BE2C (cell line): Measurements from ENCODE around the gene PBX3.
A peak's percentile ranks its signal among the peaks of the same experiment; 100 is the strongest.

ENCODE experiments used
- DNase-seq: peaks from one replicate; pipeline ENCODE4 v3.0.0-alpha.2; 2020
- H3K27me3 ChIP-seq: fragments of 250-450 bp; sonication (Bioruptor Pico); 2 replicates; pipeline ENCODE4 v1.5.1; 2020; ENCODE audit warnings: mild to moderate bottlenecking
- H3K36me3 ChIP-seq: fragments of 250-450 bp; sonication (Bioruptor Pico); 2 replicates; pipeline ENCODE4 v1.5.1; 2020; ENCODE audit warnings: mild to moderate bottlenecking
- H3K4me1 ChIP-seq: fragments of 250-450 bp; sonication (Bioruptor Pico); 2 replicates; pipeline ENCODE4 v1.5.1; 2020
- H3K4me3 ChIP-seq: 2 replicates; pipeline ENCODE4 v1.5.1; 2011; ENCODE audit warnings: low read depth, low read length
- H3K9me3 ChIP-seq: fragments of 250-450 bp; sonication (Bioruptor Pico); 2 replicates; pipeline ENCODE4 v1.5.1; 2020
- CTCF ChIP-seq: IDR thresholded peaks from 2 replicates; pipeline ENCODE4 v1.5.1; 2012; ENCODE audit warnings: mild to moderate bottlenecking, low read depth, low read length

Gene PBX3

GRCh38 chr9:125843646-125844045, 96.5 kb downstream of the PBX3 start:
- Histone ChIP-seq H3K4me3 (peak overlapping the region; percentile 26), H3K27me3 (no peaks in the 10 kb centered on the region), H3K36me3 (no peaks in the 10 kb centered on the region), H3K9me3 (no peaks in the 10 kb centered on the region), H3K4me1 (peaks cover 40% of the 10 kb centered on the region)
- peak; percentile 81 for DNase-seq
- TF ChIP-seq CTCF: no peak

GRCh38 chr9:125844611-125845010, 97.4 kb downstream of the PBX3 start:
- H3K4me1 ChIP-seq: peaks cover 47% of the 10 kb centered on the region
- H3K4me3 ChIP-seq: peak overlapping the region; percentile 32; the same call in 1 of the 2 replicates
- no peaks in the 10 kb centered on the region for H3K9me3 ChIP-seq
- DNase-seq: peak; percentile 39
- no peaks in the 10 kb centered on the region for H3K27me3 ChIP-seq
- no peaks in the 10 kb centered on the region for H3K36me3 ChIP-seq
- TF ChIP-seq CTCF: no peak

- TF ChIP-seq CTCF: no peak
- Histone ChIP-seq H3K9me3 (no peaks in the 10 kb centered on the region), H3K4me1 (peaks cover 51% of the 10 kb centered on the region), H3K4me3 (peak overlapping the region; percentile 32), H3K36me3 (no peaks in the 10 kb centered on the region), H3K27me3 (no peaks in the 10 kb centered on the region)
- DNase-seq: no peak
These were observed 98.2 kb downstream of the PBX3 start for GRCh38 chr9:125845271-125845808.

GRCh38 chr9:125847735-125848134, 100.6 kb downstream of the PBX3 start:
- DNase-seq: no peak
- no peaks in the 10 kb centered on the region for H3K27me3 ChIP-seq
- no peaks in the 10 kb centered on the region for H3K9me3 ChIP-seq
- no peak overlapping the region for H3K4me3 ChIP-seq
- no peak for TF ChIP-seq CTCF
- peaks cover 45% of the 10 kb centered on the region for H3K4me1 ChIP-seq
- H3K36me3 ChIP-seq: no peaks in the 10 kb centered on the region

- Histone ChIP-seq H3K27me3 (no peaks in the 10 kb centered on the region), H3K36me3 (no peaks in the 10 kb centered on the region), H3K4me3 (no peak overlapping the region), H3K4me1 (peaks cover 48% of the 10 kb centered on the region), H3K9me3 (no peaks in the 10 kb centered on the region)
- DNase-seq: no peak
- TF ChIP-seq CTCF: no peak
These were observed 103.0 kb downstream of the PBX3 start for GRCh38 chr9:125850106-125850632.

GRCh38 chr9:125850763-125851162, 103.6 kb downstream of the PBX3 start:
- H3K4me1 ChIP-seq: peaks cover 48% of the 10 kb centered on the region
- H3K36me3 ChIP-seq: no peaks in the 10 kb centered on the region
- H3K27me3 ChIP-seq: no peaks in the 10 kb centered on the region
- no peak overlapping the region for H3K4me3 ChIP-seq
- H3K9me3 ChIP-seq: no peaks in the 10 kb centered on the region
- no peak for DNase-seq
- TF ChIP-seq CTCF: no peak
